Measurements from ENCODE around the gene CFAP65. TPM values are rescaled to one million over a fixed set of nuclear protein-coding genes. Genes with fewer than 3 reads are reported as not detected.

CFAP65 gene
- total and polyA plus RNA-seq, 9 of the 15 experiments (the other 6 are each of a cell fraction or from before 2014, with no cell fraction given): not detected

GRCh38 chr2:218999881-219000568 is 41.3 kb downstream of the CFAP65 start:
- no peak for FAIRE-seq
- intact Hi-C loops (cut with micrococcal nuclease) (no loop called here), in situ Hi-C loops (cut with MboI) (no loop called here)

More at GRCh38 chr2:218999881-219000568, 41.3 kb downstream of the CFAP65 start:
- BruUV-seq (replicated peaks): no TSS peak
- Histone ChIP-seq H4K20me1 (replicated peaks; ENCODE audit: control insufficient read depth, insufficient read depth, low read length) (no peaks in the 10 kb centered on the region), H3K9me3 (replicated peaks; ENCODE audit: control insufficient read depth, insufficient read depth, low read depth, low read length) (no peaks in the 10 kb centered on the region), H3K9ac (ENCODE audit: insufficient read depth in 1 of 2, low read depth in 2 of 2, low read length in 2 of 2) (0 out of 4 replicates have a peak overlapping the region, but pooled peaks of 1 of the 2 experiments have one; percentile 2), H3K36me3 (ENCODE audit: control insufficient read depth, insufficient read depth, low read length) (no peaks in the 10 kb centered on the region), H3K4me3 (no peak overlapping the region), H3K9me1 (ENCODE audit: control insufficient read depth, insufficient read depth, low read length) (no peaks in the 10 kb centered on the region), H3K27ac (ENCODE audit: extremely low read depth, low read depth, low read length) (no peak overlapping the region), H2AFZ (ENCODE audit: low read depth, low read length) (no peak overlapping the region), H3K4me2 (ENCODE audit: insufficient read depth, low read length) (no peak overlapping the region), H3K27me3 (ENCODE audit: control insufficient read depth in 2 of 2, insufficient read depth in 2 of 2, low read length in 2 of 2) (peaks cover 0 to 32% of the 10 kb centered on the region in 2 experiments; a peak in 2 of 5 replicates), H3K79me2 (ENCODE audit: control insufficient read depth, insufficient read depth, low read length) (no peaks in the 10 kb centered on the region), H3K4me1 (replicated peaks in 1 of 2; ENCODE audit: control insufficient read depth in 2 of 2, insufficient read depth in 2 of 2, low read length in 2 of 2) (peaks cover 9 to 38% of the 10 kb centered on the region in 2 experiments)
- TF ChIP-seq STAG1 (CRISPR knock-in tag; IDR thresholded peaks at IDR 0.05; ENCODE audit: borderline replicate concordance) (no peak), TFAP4 (CRISPR knock-in tag; IDR thresholded peaks at IDR 0.05; ENCODE audit: borderline replicate concordance) (0 out of 2 replicates have a peak, but pooled peaks have one; percentile 28)
- CTCF ChIA-PET (ENCODE audit: low intra/inter-chr PET ratio): no interaction called here
- ATAC-seq (no peak), DNase-seq (ENCODE audit: extremely low read depth in 1 of 4, low spot score in 3 of 4) (no peak)
- WGBS (ENCODE audit: insufficient coverage, low coverage, missing lambda C conversion rate): 8% methylated on average over 6 of the region's 9 CpGs
- POLR2A ChIA-PET: interaction anchor here (0.6 kb wide), 1 partner anchor 44 kb away, joined by 4 read pairs; no protein-coding TSS in a partner anchor

Measured in K562 (cell line).